Measurements from ENCODE around the gene HSH2D. TPM values are rescaled to one million over a fixed set of nuclear protein-coding genes. Genes with fewer than 3 reads are reported as not detected.
A peak's percentile ranks its signal among the peaks of the same experiment; 100 is the strongest.
"Not testable (repeated sequence)": the region's sequence is repeated elsewhere in the genome, so short reads cannot be mapped to it uniquely, and the experiment has no call there.

HSH2D gene
- total RNA-seq, 1 experiment from 2014 or later, result 11.1 TPM

DNA sequence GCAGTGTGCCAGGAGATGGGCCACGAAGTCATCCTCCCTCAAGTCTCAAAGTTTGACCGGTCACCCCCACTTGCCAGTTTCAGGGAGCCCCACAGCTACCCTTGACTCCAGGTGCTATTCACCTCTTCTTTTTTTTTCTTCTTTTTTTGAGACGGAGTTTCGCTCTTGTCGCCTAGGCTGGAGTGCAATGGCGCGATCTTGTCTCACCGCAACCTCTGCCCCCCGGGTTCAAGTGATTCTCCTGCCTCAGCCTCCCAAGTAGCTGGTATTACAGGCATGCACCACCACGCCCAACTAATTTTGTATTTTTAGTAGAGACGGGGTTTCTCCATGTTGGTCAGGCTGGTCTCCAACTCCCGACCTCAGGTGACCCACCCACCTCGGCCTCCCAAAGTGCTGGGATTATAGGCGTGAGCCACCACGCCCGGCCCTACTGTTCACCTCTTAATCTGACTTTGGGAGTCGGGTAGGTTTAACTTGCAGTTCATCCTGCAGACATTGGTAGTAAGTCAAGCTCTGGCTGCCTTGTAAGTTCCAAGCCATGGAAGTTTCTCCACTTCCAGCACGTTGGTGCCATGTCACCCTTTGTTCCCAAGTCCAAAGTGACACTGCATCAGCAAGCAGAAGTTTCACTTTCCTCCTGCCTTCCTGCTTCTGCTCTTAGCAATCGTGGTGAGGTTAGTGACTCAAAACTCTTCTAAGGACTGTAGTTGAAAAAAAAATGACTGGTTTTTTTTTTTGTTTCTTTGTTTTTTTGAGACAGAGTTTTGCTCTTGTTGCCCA lies 24.2 kb upstream of the HSH2D start:
- DNase-seq (ENCODE audit: low read depth), result not testable (repeated sequence)

DNA sequence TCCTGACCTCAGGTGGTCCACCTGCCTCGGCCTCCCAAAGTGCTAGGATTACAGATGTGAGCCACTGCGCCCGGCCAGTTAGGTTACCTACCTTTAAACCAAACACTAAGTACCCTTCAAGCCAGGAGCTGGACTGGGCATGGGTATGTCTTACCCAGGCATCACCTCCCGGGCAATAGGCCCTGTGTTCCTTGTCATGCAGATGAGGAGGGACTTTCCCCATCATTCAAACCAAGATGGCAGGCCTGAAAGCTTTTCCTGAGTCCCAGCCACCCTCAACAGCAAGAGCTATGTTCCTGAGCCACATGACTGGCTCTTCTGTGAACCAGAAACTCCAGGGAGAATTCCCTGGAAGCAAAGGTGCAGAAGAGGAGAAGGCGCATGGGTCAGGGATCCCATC lies 22.3 kb upstream of the HSH2D start:
- no peak for DNase-seq (ENCODE audit: low read depth)

DNA sequence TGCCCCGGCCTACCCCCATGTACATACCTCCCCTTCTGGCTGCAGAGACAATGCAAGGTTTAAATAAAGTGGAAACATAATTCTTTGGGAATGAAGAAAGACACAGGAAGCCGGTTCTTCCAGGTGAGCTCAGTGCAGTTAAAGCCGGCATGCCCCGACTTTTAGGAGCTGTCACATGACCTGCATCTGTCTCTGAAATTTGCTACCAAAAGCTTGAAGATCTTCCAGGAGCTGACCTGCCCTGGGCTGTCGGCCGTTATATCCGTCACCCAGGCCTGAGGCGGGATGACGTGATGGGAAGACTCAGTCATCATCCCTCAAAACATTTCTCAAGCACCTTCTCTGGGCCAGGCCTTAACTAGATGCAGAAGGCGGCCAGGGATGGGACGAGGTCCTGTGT lies 21.5 kb upstream of the HSH2D start:
- DNase-seq (ENCODE audit: low read depth), result no peak

DNA sequence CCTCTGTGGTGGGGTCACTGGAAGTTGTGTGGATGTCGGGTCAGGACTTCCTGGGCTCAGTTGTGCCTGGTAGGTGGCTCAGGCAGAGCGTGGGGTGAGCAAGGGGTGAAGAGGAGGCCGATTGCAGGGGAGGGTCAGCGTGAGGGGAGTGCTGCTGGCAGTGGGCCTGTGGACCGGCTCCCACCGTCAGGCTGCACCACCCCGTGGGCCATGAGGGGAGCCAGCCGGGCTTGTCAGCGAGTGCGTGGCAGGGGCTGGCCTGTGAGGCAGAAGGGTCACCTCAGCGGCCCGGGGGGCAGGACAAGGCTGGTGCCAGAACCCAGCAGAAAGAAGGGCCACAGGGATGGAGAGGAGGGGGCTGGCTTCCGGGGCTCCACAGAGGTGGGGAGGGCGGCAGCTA lies 18.5 kb upstream of the HSH2D start:
- DNase-seq (ENCODE audit: low read depth), result no peak

DNA sequence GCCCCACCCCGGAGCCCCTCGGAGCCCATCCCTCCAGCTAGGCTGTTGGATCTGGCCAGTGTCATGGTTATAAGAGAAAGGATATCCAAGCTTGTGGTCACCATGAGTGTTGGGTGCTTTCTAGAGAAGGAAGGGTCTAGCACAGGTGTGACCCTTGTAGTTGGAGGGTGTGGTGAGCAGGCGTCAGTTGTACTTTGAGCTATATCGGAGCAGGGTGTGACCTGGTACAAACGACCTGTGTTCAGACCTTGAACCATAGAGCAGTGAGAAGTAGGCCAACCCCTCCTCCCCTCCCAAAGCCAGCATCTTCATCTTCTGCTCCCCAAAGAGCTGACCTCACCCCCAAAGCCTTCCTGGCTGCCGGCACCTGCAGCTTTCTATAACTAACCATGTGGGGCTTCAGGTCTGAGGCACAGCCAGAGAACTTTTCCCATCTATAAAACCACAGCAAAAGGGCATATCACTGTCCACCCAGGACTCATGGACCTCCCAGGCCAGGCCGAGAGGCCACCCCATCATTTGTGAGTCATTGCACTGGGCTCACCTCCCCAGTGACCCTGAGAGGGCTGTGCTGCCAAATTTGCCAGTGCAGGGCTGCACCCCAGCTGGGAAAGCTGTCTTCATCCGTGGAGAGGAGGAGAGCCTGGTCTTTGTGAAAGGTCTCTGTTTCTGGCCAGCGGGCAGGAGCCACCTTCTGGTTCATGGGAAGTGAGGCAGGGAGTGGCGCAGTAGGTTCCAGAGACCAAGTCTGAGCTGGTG lies 17.6 kb upstream of the HSH2D start:
- no peak for DNase-seq (ENCODE audit: low read depth)

DNA sequence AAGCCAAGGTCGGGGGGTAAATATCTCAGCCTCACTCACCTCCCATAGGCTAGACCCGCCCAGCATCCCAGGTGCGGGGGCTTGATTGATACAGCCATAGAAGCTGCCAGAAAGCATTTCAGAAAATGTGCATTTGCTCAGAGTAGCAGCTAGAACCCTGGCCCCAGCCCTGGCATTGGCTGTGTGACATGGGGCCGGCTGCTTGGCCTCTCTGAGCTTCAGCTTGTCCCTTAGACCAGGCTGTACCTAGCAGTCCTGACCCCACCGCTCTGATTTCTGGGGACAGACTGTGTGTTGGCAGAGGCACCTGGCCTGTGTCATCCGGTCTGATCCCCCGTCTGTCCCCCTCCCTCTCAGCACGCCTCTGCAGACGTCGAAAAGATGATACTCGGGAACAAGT lies 16.4 kb upstream of the HSH2D start:
- DNase-seq (ENCODE audit: low read depth), result no peak

DNA sequence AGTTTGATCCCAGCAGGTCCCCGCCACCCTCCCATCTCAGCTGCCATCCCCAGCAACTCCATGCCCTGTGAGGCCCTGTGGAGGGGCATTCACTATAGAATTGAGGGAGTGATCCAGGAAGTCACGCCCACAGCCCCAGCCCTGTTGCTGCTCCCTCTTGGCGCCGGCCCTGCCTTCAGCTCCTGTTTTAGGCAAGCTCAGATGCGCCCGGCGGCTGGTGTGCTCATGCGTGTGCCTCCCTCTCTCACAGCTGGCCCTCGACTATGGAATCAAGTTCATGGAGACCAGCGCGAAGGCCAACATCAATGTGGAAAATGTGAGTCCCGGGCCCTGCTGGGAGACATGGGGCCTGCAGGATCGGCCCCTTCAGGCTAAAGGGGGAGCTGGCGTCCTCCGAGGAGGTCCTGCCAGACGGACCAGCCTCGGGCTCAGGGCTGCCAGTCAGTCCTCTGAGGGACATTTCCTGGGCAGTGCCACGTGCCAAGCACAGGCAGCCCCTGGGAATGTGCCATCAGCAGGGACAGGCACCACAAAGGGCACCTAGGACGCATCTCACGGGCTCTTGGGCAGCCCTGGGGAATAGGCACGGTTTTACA lies 15.6 kb upstream of the HSH2D start:
- no peak for DNase-seq (ENCODE audit: low read depth)

DNA sequence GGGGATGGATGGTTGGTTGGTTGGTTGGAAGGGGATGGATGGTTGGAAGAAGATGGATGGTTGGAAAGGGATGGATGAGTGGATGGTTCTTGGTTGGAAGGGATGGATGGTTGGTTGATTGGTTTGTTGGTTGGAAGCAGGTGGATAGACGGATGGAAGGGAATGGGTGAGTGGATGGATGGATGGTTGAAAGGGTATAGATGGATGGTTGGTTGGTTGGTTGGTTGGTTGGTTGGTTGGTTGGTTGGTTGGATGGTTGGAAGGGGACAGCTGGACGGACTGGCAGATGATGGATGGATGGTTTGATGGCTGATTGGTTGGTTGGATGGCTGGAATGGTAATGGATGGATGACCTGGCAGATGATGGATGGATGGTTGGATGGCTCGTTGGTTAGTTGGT lies 11.8 kb upstream of the HSH2D start:
- no peak for DNase-seq (ENCODE audit: low read depth)

DNA sequence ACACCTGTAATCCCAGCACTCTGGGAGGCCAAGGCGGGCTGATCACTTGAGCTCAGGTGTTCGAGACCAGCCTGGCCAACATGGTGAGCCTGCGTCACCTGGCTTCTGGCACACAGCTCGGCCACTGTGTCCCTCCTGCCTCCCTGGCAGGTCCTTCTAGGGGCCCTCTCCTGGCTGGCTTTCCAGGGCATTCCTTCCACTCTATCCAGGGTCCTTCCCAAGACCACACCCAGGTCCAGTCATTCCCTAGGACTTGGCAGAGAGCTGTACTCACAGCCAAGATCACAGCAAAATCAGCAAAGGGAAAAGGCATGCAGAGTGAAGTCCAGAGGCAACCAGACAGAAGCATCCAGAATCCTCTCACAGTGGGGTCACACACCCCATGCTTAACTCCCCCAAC lies 9.7 kb upstream of the HSH2D start:
- DNase-seq (ENCODE audit: low read depth), result no peak

DNA sequence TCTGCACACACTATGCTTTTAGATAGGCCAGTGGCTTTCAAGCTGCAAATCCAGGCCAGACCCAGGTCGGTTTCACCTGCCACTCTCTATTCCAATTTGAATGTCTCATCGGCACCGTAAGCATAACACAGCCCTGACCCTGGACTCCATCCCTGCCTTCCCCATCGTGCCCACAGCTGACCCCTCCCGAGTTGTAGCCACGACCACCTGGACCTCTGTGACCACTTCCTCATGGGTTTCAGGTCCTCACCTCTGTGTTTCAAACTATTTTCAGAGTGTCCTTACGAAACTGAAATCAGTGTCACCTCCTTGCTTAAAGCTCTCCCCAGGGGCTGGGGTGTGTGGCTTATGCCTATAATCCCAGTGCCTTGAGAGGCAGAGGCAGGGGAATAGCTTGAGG lies 9.0 kb upstream of the HSH2D start:
- no peak for DNase-seq (ENCODE audit: low read depth)

DNA sequence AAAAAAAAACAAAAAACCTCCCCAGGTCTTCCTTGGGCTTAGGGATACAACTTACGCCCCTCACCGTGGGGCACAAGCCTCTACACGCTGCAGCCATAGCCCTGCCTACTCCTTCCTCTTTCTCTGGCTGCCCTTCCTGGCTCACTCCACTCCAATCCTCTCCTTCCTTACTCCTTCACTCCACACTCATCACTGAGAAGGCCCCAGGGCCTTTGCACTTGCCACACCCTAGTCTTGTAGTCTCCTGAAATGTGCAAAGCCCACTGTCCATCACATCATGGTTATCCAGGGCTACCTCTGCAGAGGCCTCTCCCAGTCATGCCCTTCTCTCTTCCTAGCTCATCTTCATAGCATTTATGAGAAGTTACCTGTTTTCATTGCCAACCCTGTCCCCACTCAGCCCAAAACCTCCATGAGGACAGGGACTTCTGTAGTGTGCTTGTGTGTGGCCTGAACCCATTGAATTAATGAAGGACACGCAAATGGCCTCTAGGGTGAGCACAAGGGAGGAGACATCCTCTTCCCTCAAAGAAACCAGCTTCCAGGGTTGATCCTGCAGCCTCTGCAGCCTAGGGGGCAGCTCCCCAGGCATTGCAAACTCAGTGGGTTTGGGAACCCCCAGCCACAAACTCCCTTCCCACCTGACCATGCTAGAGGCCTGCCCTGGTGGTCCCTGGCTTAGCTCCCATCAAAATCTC lies 7.9 kb upstream of the HSH2D start:
- no peak for DNase-seq (ENCODE audit: low read depth)

DNA sequence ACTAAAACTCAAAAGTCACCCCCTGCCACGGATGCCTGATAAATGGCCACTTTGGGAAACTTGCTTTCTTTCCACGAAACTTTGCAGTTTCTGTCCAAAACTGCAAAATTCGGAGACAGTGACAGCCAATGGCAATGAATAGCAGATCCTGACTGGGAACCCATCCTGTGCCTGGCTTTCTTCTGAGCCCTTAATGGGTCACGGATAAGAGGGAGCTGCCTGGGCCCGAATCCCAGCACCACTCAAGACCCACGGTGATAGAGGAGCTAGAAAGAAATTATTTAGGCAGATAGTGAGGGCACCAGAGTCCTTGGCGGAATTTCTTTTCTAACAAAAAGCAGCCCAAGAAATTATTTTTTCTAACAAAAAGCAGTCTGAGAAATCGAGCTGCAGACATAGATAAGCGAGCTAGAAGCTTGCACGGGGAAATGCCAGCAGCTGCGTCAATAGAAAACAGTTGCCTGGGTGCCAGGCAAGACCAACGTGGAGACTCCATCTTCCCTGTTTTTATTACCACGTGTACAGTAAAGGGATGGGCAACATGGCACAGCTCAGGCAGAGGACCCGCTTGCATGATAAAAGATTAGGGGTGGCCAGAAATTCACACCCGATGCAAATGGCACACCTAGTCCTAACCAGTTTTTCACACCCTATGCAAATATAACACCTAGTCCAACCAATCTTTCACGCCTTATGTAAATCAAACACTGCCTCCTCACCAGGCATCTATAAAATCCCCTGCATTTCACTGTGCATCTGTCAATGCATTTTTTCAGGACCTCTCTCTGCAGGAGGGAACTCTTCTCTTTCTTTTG lies 7.1 kb upstream of the HSH2D start:
- DNase-seq (ENCODE audit: low read depth), result no peak

DNA sequence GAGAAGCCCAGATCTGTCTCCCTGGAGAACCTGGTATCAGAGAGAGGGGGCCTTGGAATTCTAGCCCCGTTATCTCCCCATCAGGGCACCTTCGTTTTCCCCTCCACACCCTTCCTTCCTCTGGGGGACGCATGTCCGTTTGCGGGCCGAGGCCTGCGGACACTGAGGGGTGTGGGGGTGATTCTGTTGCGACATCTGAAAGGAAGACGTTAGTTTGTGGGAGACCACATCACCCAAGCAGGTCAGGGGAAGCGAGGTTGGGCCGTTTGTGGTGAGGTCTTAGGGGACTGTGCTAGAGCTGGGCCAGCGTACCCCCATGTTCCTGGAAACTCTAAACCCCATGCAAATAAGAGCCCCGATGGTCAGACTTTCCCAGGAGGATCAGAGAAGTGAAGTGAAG lies 3.7 kb upstream of the HSH2D start:
- no peak for DNase-seq (ENCODE audit: low read depth)

DNA sequence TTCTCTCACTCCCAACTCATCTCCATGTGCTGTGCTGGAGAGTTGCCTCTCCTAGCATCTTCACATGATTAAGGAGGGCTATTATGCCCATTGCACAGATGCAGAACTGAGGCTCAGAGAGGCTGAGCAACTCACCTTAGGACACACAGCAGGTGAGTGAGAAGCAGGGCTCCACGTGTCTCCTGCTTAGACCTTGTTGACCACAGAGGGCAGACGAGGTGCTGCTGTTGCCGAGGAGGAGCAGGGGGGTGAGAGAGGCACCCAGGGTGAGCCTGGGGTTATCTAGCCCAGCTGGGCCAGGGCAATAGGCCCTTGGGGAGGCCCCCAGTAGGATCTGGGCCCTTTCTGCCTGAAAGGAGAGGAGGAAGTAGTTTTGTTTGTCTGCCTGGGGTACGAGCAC lies 2.4 kb upstream of the HSH2D start:
- no peak for DNase-seq (ENCODE audit: low read depth)

DNA sequence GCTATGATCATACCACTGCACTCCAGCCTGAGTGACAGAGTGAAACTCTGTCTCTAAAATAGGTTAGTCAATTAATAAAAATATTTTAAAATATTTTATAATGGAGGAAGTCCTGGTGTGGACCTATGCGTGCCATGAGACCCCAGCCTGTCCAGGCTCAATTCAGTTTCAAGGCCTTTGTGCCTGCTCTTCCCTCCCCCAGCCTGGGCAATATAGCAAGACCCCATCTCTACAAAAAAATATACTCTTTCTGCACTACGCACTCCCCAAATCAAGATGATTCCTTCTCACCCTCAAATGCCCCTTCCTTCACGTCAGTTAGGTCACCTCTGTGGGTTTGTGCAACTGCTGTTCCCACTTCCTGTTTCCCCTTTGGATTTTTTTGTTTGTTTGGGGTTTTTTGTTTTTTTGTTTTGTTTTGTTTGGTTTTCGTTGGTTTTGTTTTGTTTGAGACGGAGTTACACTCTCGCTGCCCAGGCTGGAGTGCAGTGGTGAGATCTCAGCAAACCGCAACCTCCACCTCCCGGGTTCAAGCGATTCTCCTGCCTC lies 1.4 kb upstream of the HSH2D start:
- DNase-seq (ENCODE audit: low read depth), result no peak

DNA sequence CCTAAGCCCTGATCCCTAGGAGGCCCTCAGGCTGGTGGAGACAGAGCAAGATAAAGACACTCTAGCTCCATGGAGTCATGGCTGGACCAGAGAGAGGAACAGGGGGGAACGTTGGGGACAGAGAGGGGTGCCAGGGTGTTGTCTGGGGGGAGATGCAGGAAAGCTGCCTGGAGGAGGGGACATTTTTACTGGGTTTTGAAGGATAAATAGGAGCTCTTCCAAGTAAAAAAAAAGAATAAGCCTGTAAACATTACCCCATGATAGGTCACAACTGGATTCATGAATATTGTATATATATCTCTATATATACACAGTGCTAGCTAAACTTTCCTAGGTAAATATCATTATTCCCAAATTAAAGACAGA lies 714 bp downstream of the HSH2D start:
- no peak for DNase-seq (ENCODE audit: low read depth)

DNA sequence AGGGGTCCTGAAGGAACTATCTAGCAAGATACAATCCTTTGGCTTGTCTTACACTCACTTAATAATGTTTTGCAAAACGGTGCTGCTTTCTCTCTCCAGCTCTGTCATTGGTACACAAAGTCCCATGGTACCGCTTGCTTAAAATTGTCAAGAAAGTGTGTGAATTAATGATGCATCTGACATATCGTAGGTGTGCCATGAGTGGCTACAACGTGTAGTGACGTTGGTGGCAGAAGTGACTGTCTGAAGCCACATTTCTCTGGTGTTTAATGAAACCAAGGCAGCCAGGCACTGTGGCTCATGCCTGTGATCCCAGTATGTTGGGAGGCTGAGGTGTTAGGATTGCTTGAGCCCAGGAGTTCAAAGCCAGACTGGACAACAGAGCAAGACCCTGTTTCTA lies 2.6 kb downstream of the HSH2D start:
- DNase-seq (ENCODE audit: low read depth), result no peak

DNA sequence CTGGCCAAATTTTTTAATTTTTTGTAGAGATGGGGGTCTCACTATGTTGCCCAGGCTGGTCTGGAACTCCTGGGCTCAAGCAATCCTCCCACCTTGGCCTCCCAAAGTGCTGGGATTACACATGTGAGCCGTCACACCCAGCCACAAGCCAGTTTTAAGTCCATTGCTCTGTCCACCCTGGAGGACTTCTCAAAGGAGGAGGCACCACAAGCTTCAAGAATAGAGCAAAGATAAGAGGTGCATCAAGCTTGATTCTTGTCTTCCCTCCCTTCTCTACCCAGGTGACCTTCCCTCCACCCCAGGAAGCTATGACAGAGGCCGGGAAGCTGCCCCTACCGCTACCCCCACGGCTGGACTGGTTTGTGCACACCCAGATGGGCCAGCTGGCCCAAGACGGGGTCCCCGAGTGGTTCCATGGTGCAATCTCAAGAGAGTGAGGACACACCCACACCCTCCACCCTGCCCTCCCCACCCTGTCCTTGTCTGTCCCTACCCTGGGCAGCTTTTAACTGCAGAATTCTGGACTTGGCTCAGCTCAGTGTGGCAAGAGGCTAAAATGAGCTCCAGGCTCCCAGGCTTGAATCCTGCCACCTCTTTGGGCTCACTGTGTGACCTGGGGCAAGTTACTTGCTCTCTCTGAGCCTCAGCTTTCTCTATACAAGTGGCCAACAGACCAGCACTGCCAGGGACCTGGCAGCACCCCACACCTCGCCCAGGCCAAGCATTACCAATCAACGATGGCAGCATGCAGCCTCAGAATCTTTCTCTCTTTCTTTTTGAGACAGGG lies 5.2 kb downstream of the HSH2D start:
- DNase-seq (ENCODE audit: low read depth), result no peak

DNA sequence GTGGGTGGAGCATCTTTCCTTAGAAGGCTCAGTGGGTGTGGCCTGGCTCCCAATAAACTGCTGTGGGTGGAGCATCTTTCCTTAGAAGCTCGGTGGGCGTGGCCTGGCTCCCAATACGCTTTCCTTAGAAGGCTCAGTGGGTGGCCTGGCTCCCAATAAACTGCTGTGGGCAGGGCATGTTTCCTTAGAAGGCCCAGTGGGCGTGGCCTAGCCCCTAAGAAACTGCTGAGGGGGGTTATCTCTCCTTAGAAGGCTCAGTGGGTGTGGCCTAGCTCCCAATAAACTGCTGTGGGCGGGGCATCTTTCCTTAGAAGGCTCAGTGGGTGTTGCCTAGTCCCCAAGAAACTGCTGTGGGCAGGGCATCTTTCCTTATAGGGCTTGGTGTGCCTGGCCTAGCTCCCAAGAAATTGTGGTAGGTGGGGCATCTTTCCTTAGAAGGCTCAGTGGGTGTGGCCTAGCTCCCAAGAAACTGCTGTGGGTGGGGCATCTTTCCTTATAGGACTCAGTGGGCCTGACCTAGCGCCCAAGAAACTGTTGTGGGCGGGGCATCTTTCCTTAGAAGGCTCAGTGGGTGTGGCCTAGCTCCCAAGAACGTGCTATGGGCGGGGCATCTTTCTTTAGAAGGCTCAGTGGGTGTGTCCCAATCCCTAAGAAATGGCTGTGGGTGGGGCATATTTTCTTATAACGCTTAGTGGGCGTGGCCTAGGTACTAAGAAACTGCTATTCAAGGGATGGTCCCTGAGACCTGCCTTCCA lies 10.3 kb downstream of the HSH2D start:
- peak; percentile 32 for DNase-seq (ENCODE audit: low read depth)

DNA sequence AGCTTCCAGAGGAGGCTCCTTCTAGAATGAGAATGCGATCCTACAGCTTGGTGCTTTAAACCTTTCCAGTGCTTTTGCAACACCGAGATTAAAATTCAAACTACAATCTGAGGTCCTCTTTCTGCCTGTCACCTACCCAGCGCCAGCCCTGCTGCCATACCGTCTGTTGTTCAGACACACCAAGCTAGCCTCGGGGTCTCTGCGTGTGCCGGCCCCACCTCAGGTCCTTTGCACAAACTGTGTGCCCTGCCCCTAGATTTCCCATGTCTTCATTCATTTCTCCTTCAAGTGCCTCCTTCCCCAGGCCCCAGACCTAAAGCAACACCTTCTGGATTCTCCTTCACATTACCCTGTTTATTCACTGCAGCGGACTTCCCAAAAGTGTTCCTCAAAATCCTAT lies 11.1 kb downstream of the HSH2D start:
- no peak for DNase-seq (ENCODE audit: low read depth)
